Nephron progenitor cell (in vitro differentiated cells): ENCODE data around the gene HOXA9.
A peak's percentile ranks its signal among the peaks of the same experiment; 100 is the strongest.

Source experiments
- DNase-seq: peaks from one replicate; pipeline ENCODE4 v3.0.0; 2021
- H3K27ac Mint-ChIP-seq: 2 replicates; pipeline ENCODE4 v1.8.0; 2021; ENCODE audit warnings: mild to moderate bottlenecking, moderate library complexity, mixed read lengths
- H3K27me3 Mint-ChIP-seq: 2 replicates; pipeline ENCODE4 v1.8.0; 2021; ENCODE audit warnings: mild to moderate bottlenecking, low read depth, mixed read lengths; ENCODE audit not compliant: poor library complexity
- H3K36me3 Mint-ChIP-seq: 2 replicates; pipeline ENCODE4 v1.8.0; 2021; ENCODE audit warnings: low read depth, mixed read lengths
- H3K4me1 Mint-ChIP-seq: 2 replicates; pipeline ENCODE4 v1.8.0; 2021; ENCODE audit warnings: mixed read lengths
- H3K4me3 Mint-ChIP-seq: 2 replicates; pipeline ENCODE4 v1.8.0; 2021; ENCODE audit warnings: mild to moderate bottlenecking, moderate library complexity, mixed read lengths
- H3K9me3 Mint-ChIP-seq: 2 replicates; pipeline ENCODE4 v1.8.0; 2021; ENCODE audit warnings: mild to moderate bottlenecking, moderate library complexity, mixed read lengths
- TF ChIP-seq, protein P1 (sequence below): fragments of 200-600 bp; sonication (generic); IDR thresholded peaks from 2 replicates; pipeline ENCODE4 v1.5.0; 2021; ENCODE audit warnings: antibody characterized with exemption

HOXA9 gene

GRCh38 chr7:27132214-27132613 lies 33.1 kb downstream of the HOXA9 start:
- Mint-ChIP-seq H3K4me3 (peak overlapping the region; percentile 97), H3K36me3 (peaks cover 42% of the 10 kb centered on the region), H3K9me3 (no peaks in the 10 kb centered on the region), H3K4me1 (peaks cover 86% of the 10 kb centered on the region), H3K27ac (peak overlapping the region; percentile 96), H3K27me3 (no peaks in the 10 kb centered on the region)
- DNase-seq = no peak
- TF ChIP-seq, protein P1, sequence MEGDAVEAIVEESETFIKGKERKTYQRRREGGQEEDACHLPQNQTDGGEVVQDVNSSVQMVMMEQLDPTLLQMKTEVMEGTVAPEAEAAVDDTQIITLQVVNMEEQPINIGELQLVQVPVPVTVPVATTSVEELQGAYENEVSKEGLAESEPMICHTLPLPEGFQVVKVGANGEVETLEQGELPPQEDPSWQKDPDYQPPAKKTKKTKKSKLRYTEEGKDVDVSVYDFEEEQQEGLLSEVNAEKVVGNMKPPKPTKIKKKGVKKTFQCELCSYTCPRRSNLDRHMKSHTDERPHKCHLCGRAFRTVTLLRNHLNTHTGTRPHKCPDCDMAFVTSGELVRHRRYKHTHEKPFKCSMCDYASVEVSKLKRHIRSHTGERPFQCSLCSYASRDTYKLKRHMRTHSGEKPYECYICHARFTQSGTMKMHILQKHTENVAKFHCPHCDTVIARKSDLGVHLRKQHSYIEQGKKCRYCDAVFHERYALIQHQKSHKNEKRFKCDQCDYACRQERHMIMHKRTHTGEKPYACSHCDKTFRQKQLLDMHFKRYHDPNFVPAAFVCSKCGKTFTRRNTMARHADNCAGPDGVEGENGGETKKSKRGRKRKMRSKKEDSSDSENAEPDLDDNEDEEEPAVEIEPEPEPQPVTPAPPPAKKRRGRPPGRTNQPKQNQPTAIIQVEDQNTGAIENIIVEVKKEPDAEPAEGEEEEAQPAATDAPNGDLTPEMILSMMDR = no peak

- Mint-ChIP-seq H3K36me3 (peaks cover 44% of the 10 kb centered on the region), H3K9me3 (no peaks in the 10 kb centered on the region), H3K27me3 (no peaks in the 10 kb centered on the region), H3K27ac (peak overlapping the region; percentile 96), H3K4me3 (peak overlapping the region; percentile 97), H3K4me1 (peaks cover 86% of the 10 kb centered on the region)
- TF ChIP-seq, protein P1 = no peak
- no peak for DNase-seq
Observed at GRCh38 chr7:27131390-27131819, 33.9 kb downstream of the HOXA9 start.

DNA sequence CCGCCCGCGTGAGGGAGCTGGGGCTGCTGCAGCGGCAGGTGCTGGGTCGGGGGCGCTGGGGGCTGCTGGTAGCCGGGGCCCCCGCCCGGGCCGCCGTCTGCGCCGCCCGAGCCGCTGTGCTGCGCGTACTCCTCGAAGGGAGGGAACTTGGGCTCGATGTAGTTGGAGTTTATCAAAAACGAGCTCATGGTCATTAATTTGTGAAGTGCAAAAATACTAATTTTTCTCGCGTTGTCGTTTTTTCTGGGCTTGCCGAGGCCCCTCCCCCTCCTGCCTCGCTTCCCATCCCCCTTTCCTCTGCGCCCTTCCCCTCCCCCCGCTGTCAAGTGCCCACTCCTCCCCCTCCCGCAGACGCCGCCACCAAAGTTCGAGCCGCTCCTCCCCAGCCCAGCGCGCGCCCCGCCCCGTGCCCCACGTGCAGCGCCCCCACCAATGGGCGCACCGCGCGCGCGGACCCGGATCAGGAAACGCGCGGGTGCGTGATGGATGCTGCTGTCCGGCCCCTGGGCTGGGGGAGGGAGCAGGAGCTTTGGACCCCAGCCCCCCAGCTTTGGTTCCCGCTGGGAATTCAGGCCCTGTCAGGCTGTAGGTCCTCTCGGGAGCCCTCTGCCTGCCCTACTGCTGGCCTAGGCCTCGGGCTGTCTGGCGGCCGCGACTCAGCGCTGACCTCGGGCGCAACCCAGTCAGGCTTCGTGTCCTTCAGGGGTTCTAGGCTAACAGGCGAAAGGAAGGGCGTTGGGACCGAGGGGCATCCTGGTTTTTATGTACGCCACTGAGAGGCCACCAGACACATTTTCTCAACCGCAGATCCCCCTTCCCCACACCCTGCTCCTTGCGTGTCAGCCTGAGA lies 34.6 kb downstream of the HOXA9 start, which contains the start of gene HOXA4:
Gene HOXA4 (minus strand): TSS at position 218 of the 850 bp plus-strand sequence. CDS start 24 bp downstream, at position 194.
- H3K4me1 Mint-ChIP-seq = peaks cover 86% of the 10 kb centered on the region
- H3K9me3 Mint-ChIP-seq = no peaks in the 10 kb centered on the region
- peak; percentile 96 for DNase-seq
- peaks cover 44% of the 10 kb centered on the region for H3K36me3 Mint-ChIP-seq
- peak within 1 kb of the TSS; percentile 96 for H3K27ac Mint-ChIP-seq
- TF ChIP-seq, protein P1 = no peak
- peak within 1 kb of the TSS; percentile 98 for H3K4me3 Mint-ChIP-seq
- H3K27me3 Mint-ChIP-seq = no peaks in the 10 kb centered on the region

DNA sequence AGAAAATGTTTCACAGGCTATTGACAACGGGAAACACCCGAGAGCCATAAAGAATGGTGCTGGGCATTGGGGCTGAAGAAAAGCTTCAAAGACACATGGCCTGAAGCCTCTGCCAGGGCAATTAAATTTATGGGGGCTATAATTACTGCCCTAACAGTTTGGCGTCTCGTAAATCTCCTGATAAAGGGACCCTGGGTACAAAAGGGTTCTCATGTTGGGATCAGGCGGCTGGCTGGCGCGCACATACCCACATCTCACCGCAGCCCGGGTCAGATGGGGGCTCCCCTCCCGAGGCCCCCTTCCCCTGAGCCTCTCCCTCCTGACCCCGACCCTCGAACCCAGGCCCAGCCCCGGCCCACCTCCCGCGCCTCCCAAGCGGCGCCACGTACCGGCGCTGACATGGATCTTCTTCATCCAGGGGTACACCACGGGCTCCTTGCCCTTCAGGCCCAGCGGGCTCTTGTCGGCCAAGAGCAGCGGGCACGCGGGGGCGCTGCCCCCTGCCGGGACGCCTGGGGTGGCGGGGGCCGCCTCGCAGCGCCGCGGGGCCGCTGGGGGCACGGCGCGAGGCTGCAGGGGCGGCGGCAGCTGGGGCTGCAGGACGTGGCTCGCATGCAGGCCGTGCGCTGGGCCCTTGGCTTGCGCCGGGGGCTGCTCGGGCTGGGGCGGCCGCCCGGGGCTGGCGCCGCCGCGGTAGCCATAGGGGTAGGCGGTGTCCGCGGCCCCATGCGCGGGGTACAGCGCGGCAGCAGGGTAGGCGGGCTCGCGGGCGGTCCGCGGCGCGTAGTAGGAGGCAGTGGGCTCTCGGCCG lies 35.4 kb downstream of the HOXA9 start:
- H3K4me1 Mint-ChIP-seq = peaks cover 86% of the 10 kb centered on the region
- TF ChIP-seq, protein P1 = no peak

DNA sequence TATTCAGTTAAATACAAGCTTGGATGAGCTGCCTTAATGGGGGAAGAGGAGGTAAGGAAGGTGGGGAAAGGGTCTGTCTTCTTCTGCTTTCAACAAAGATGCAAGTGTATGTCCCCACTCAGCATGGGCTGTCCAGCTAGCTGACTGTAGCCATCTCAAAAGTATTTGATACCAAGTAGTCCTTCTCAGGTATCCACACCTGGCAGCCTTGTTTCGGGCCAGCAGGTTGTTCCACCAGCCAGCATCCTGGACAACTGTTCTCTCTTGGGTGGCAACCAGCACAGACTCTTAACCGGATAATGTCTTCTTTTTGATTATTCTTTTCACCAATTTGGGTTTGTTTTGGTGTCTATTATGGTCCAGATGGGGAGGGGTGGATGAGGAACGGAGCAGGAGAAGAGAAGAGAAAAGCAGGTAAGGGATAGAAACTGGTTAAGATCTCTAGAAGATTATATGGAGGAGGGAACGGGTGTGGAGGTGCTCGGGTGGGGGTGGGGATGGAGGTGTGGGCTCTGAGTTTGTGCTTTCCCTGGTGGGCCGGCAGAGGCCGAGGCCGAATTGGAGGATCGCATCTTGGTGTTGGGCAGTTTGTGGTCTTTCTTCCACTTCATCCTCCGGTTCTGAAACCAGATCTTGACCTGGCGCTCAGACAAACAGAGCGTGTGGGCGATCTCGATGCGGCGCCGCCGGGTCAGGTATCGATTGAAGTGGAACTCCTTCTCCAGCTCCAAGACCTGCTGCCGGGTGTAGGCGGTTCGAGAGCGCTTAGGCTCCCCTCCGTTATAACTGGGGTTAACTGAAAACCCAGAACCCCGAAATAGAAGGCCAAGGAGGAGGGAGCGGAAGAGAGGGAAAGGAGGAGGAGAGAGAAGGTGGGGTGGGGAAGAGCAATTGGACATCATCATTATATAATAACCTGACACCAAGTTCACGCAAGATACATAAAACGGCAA lies 36.3 kb downstream of the HOXA9 start:
- peak overlapping the region; percentile 93 for H3K27ac Mint-ChIP-seq

More for the DNA sequence above, 35.4 kb downstream of the HOXA9 start:
- Mint-ChIP-seq H3K4me3 (peak overlapping the region; percentile 98), H3K27ac (peak overlapping the region; percentile 93), H3K36me3 (peaks cover 41% of the 10 kb centered on the region), H3K27me3 (no peaks in the 10 kb centered on the region), H3K9me3 (no peaks in the 10 kb centered on the region)
- peak; percentile 75 for DNase-seq

More for the DNA sequence above, 36.3 kb downstream of the HOXA9 start:
- peak; percentile 48 for DNase-seq
- Mint-ChIP-seq H3K4me3 (peak overlapping the region; percentile 98), H3K4me1 (peaks cover 86% of the 10 kb centered on the region), H3K9me3 (no peaks in the 10 kb centered on the region), H3K27me3 (no peaks in the 10 kb centered on the region), H3K36me3 (peaks cover 41% of the 10 kb centered on the region)
- TF ChIP-seq, protein P1 = no peak
